Measurements from ENCODE around the gene SNX9.

GRCh38 chr6:157847846-157848245 lies 24.8 kb downstream of the SNX9 start:
- TF ChIP-seq POLR2A (IDR thresholded peaks at IDR 0.05; ENCODE audit: low read length) (no peak), GATA1 (IDR thresholded peaks at IDR 0.05; ENCODE audit: low read depth, low read length) (no peak)
